Keratinocyte (primary cell): ENCODE measurements around the gene DLGAP1. TPM values are rescaled to one million over a fixed set of nuclear protein-coding genes. Genes with fewer than 3 reads are reported as not detected.

ENCODE experiments used
- DNase-seq: peaks from one replicate; pipeline ENCODE4 v3.0.0-alpha.2; 2011; ENCODE audit warnings: low read depth, missing footprints, low spot score
- FAIRE-seq: peaks from 2 replicates; lab custom pipeline; 2011; peaks lifted over from hg19 to GRCh38; lab: Jason Lieb, UNC
- H2AFZ ChIP-seq: 2 replicates; pipeline ENCODE4 v1.6.0; 2012; ENCODE audit warnings: low read length, control low read depth, inconsistent platforms; ENCODE audit not compliant: control insufficient read depth
- H3K27ac ChIP-seq: 2 replicates; pipeline ENCODE4 v1.5.1; 2011; ENCODE audit warnings: low read length; ENCODE audit not compliant: control insufficient read depth, insufficient read depth
- H3K27me3 ChIP-seq: 3 replicates; pipeline ENCODE4 v1.6.0; 2011; ENCODE audit warnings: low read length; ENCODE audit not compliant: control insufficient read depth, insufficient read depth; ENCODE audit errors: extremely low read depth
- H3K36me3 ChIP-seq, 2 experiments: 2 replicates in 1 of 2; 3 replicates in 1 of 2; pipeline ENCODE4 v1.5.1; 2011; ENCODE audit warnings: low read length in 2 of 2, mild to moderate bottlenecking in 1 of 2; ENCODE audit not compliant: control insufficient read depth in 2 of 2, insufficient read depth in 2 of 2; ENCODE audit errors: extremely low read depth in 1 of 2
- H3K4me1 ChIP-seq: 3 replicates; pipeline ENCODE4 v1.5.1; 2011; ENCODE audit warnings: low read length; ENCODE audit not compliant: control insufficient read depth, insufficient read depth; ENCODE audit errors: extremely low read depth
- H3K4me2 ChIP-seq: 3 replicates; pipeline ENCODE4 v1.6.0; 2011; ENCODE audit warnings: low read depth, low read length; ENCODE audit not compliant: control insufficient read depth, insufficient read depth; ENCODE audit errors: extremely low read depth
- H3K4me3 ChIP-seq, 3 experiments: fragments of 200-600 bp in 1 of 3; sonication (generic) in 1 of 3; 2 replicates in 2 of 3; 3 replicates in 1 of 3; pipeline ENCODE4 v1.5.1; 2011 to 2016; ENCODE audit warnings: low read length in 3 of 3, mild to moderate bottlenecking in 3 of 3, control low read depth in 2 of 3, inconsistent platforms in 1 of 3, low read depth in 1 of 3, mixed read lengths in 1 of 3, mixed run types in 1 of 3, moderate library complexity in 1 of 3; ENCODE audit not compliant: control insufficient read depth in 2 of 3, insufficient read depth in 2 of 3; ENCODE audit errors: extremely low read depth in 1 of 3
- H3K79me2 ChIP-seq: 2 replicates; pipeline ENCODE4 v1.6.0; 2012; ENCODE audit warnings: low read length; ENCODE audit not compliant: control insufficient read depth, insufficient read depth
- H3K9ac ChIP-seq: 3 replicates; pipeline ENCODE4 v1.6.0; 2011; ENCODE audit warnings: low read length; ENCODE audit not compliant: control insufficient read depth, insufficient read depth; ENCODE audit errors: extremely low read depth
- H3K9me1 ChIP-seq: 3 replicates; pipeline ENCODE4 v1.6.0; 2011; ENCODE audit warnings: low read length; ENCODE audit not compliant: control insufficient read depth, insufficient read depth; ENCODE audit errors: extremely low read depth
- H3K9me3 ChIP-seq: 2 replicates; pipeline ENCODE4 v1.5.1; 2012; ENCODE audit warnings: low read depth, low read length; ENCODE audit not compliant: control insufficient read depth
- H4K20me1 ChIP-seq: 3 replicates; pipeline ENCODE4 v1.6.0; 2011; ENCODE audit warnings: low read length; ENCODE audit not compliant: control insufficient read depth, insufficient read depth; ENCODE audit errors: extremely low read depth
- CTCF ChIP-seq, 3 experiments: IDR thresholded peaks in 1 of 3; conservative IDR thresholded peaks in 1 of 3; optimal IDR thresholded peaks in 1 of 3; 2 replicates in 2 of 3; 3 replicates in 1 of 3; pipeline versions ENCODE3 to v1.5.1; 2011; ENCODE audit warnings: low read length in 3 of 3, mild to moderate bottlenecking in 3 of 3, moderate library complexity in 2 of 3, control low read depth in 1 of 3, inconsistent platforms in 1 of 3; ENCODE audit not compliant: insufficient read depth in 2 of 3; ENCODE audit errors: extremely low read depth in 1 of 3
- EZH2 ChIP-seq: IDR thresholded peaks from one replicate; pipeline ENCODE4 v1.6.1; 2012; ENCODE audit warnings: inconsistent platforms, mild to moderate bottlenecking, low read length, moderate library complexity
- dilution Hi-C: fragments of 300-500 bp; cut with MboI; formaldehyde crosslinking; loops from one replicate; pipeline ENCODE4 v1.7.0; 2020; ENCODE audit warnings: low sequenced_read_pairs; ENCODE audit not compliant: extremely low pct_ligation_motif_present
- polyA plus RNA-seq, 5 experiments: library from polyadenylated mRNA; depleted of rRNA in 3 of 5; stranded (reverse) in 3 of 5; stranded (forward) in 1 of 5; unstranded in 1 of 5; fragments of >200 nt; gene quantifications; 1 replicate in 1 of 5; 2 replicates in 3 of 5; 3 replicates in 1 of 5; pipeline versions ENCODE4 v1.2.1 to v1.2.3, GENCODE V29; 2011 to 2012; ENCODE audit warnings: missing spikeins in 2 of 5, low read depth in 1 of 5, low replicate concordance in 1 of 5

The DLGAP1 gene
- polyA plus RNA-seq, 1 donor (not counting 4 experiments of a cell fraction or from before 2014, with no cell fraction given) = not detected

- peak overlapping the region; percentile 34 for H3K27ac ChIP-seq
- H3K4me2 ChIP-seq = peak overlapping the region; percentile 86
- H3K4me1 ChIP-seq = peaks cover 4% of the 10 kb centered on the region
- FAIRE-seq (peak; percentile 48), DNase-seq (peak; percentile 41)
- H3K9me3 ChIP-seq = no peaks in the 10 kb centered on the region
- peak overlapping the region; percentile 34 for H3K9ac ChIP-seq
- dilution Hi-C loops = no loop called here
- H3K79me2 ChIP-seq = no peaks in the 10 kb centered on the region
- peak; percentile 73 to 98 (median 94) for TF ChIP-seq CTCF (optimal IDR thresholded peaks at IDR 0.05 in 1 of 3, IDR thresholded peaks at IDR 0.05 in 1 of 3, conservative IDR thresholded peaks at IDR 0.05 in 1 of 3; ENCODE audit: extremely low read depth in 1 of 3, insufficient read depth in 2 of 3, low read length in 3 of 3)
- TF ChIP-seq EZH2 = no peak
- no peaks in the 10 kb centered on the region for H3K27me3 ChIP-seq
- no peaks in the 10 kb centered on the region for H4K20me1 ChIP-seq
- H3K36me3 ChIP-seq = no peaks in the 10 kb centered on the region
- H3K4me3 ChIP-seq = peak overlapping the region in 2 of 3 experiments; percentile 60 to 65
- peak overlapping the region; percentile 91 for H2AFZ ChIP-seq
- H3K9me1 ChIP-seq = no peaks in the 10 kb centered on the region
Measured at GRCh38 chr18:3771121-3771971, 683.8 kb downstream of the DLGAP1 start.

DNA sequence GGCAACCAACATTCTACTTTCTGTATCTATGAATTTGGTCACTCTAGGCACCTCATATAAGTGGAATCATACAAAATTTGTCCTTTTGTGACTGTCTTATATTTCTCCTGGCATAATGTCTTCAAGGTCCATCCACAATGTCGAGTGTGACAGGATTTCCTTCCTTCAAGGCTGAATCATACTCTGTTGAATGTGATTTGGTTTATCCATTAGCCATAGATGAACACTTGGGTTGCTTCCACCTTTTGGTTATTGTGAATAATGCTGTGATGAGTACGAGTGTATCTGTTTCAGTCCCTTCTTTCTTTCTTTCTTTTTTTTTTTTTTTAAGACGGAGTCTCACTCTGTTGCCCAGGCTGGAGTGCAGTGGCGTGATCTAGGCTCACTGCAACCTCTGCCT is 693.8 kb downstream of the DLGAP1 start:
- Histone ChIP-seq H3K27me3 (no peaks in the 10 kb centered on the region), H4K20me1 (no peaks in the 10 kb centered on the region), H3K36me3 (no peaks in the 10 kb centered on the region), H3K27ac (no peak overlapping the region), H3K9me1 (no peaks in the 10 kb centered on the region), H3K9me3 (no peaks in the 10 kb centered on the region), H3K9ac (no peak overlapping the region), H3K4me3 (no peak overlapping the region), H3K4me1 (no peaks in the 10 kb centered on the region), H3K79me2 (no peaks in the 10 kb centered on the region), H3K4me2 (no peak overlapping the region), H2AFZ (no peak overlapping the region)
- DNase-seq (no peak), FAIRE-seq (no peak)
- dilution Hi-C loops = no loop called here
- TF ChIP-seq CTCF (optimal IDR thresholded peaks at IDR 0.05 in 1 of 3, IDR thresholded peaks at IDR 0.05 in 1 of 3, conservative IDR thresholded peaks at IDR 0.05 in 1 of 3; ENCODE audit: extremely low read depth in 1 of 3, insufficient read depth in 2 of 3, low read length in 3 of 3) (no peak), EZH2 (no peak)
